ENCODE data around the gene CDKAL1. TPM values are rescaled to one million over a fixed set of nuclear protein-coding genes. Genes with fewer than 3 reads are reported as not detected.

Gene CDKAL1
- total and polyA plus RNA-seq, 2 of the 8 experiments (the other 6 are each of a cell fraction or from before 2014, with no cell fraction given) = 8.4 to 24.6 TPM

- no peaks in the 10 kb centered on the region for H4K20me1 ChIP-seq (replicated peaks in 1 of 2; ENCODE audit: control insufficient read depth in 1 of 2, insufficient read depth in 2 of 2, low read length in 2 of 2)
- WGBS, 2 experiments (ENCODE audit: extremely low coverage in 1 of 2, insufficient coverage in 1 of 2, insufficient read length in 1 of 2, insufficient replicate concordance in 2 of 2, low coverage in 1 of 2, low lambda C conversion rate in 2 of 2, missing lambda C conversion rate in 1 of 2) = 90% methylated on average over 4 of the region's 4 CpGs; no CpG with 5 or more reads in 1 of the 2 experiments
- ChIA-PET CTCF (ENCODE audit: partially characterized antibody) (no interaction called here), POLR2A (ENCODE audit: partially characterized antibody) (no interaction called here)
- no peak overlapping the region for H3K4me3 ChIP-seq (ENCODE audit: extremely low read depth in 1 of 4, insufficient read depth in 2 of 4, low read depth in 3 of 4, low read length in 4 of 4)
- H2BK20ac ChIP-seq (ENCODE audit: low read length) = no peak overlapping the region
- no peak for DNase-seq (ENCODE audit: low read depth in 1 of 2, low spot score in 2 of 2)
- no peaks in the 10 kb centered on the region for H3K23me2 ChIP-seq (ENCODE audit: low read depth, low read length)
- H2AFZ ChIP-seq (ENCODE audit: low read length) = no peak overlapping the region
- H4K91ac ChIP-seq (replicated peaks; ENCODE audit: insufficient read length, low read length) = no peak overlapping the region
- H3K27me3 ChIP-seq (replicated peaks in 1 of 4; ENCODE audit: control insufficient read depth in 3 of 4, extremely low read depth in 1 of 4, insufficient read depth in 3 of 4, low read length in 3 of 4) = no peaks in the 10 kb centered on the region
- no peak overlapping the region for H3K14ac ChIP-seq (ENCODE audit: insufficient read length)
- no peak overlapping the region for H4K8ac ChIP-seq (ENCODE audit: extremely low read depth, insufficient read depth, low read length)
- no peak for FAIRE-seq
- H3K4ac ChIP-seq (replicated peaks; ENCODE audit: insufficient read length, low read depth, low read length) = no peak overlapping the region
- H3K27ac ChIP-seq (ENCODE audit: low read depth, low read length) = no peak overlapping the region
- H2BK12ac ChIP-seq (ENCODE audit: low read depth, low read length) = no peak overlapping the region
- H3K23ac ChIP-seq (ENCODE audit: insufficient read length) = no peak overlapping the region
- H3K79me1 ChIP-seq (ENCODE audit: low read depth, low read length) = no peaks in the 10 kb centered on the region
- H3K4me1 ChIP-seq (replicated peaks in 1 of 4; ENCODE audit: control insufficient read depth in 3 of 4, insufficient read depth in 4 of 4, low read length in 3 of 4) = peaks cover 0 to 2% (median 0%) of the 10 kb centered on the region in 4 experiments; a peak in 3 of 7 replicates
- H3K36me3 ChIP-seq (ENCODE audit: control insufficient read depth in 2 of 4, insufficient read depth in 4 of 4, low read length in 3 of 4) = no peaks in the 10 kb centered on the region; a peak in 1 of 8 replicates
- H2BK5ac ChIP-seq (ENCODE audit: low read depth, low read length) = no peak overlapping the region
- no peak overlapping the region for H2BK15ac ChIP-seq (ENCODE audit: low read length)
- no peak overlapping the region for H3K56ac ChIP-seq (replicated peaks; ENCODE audit: insufficient read length, low read depth, low read length)
- H4K5ac ChIP-seq (ENCODE audit: insufficient read length, low read depth, low read length) = no peak overlapping the region
- no peaks in the 10 kb centered on the region for H3K79me2 ChIP-seq (ENCODE audit: control insufficient read depth in 1 of 2, insufficient read depth in 2 of 2, low read length in 2 of 2)
- no peak overlapping the region for H3K9ac ChIP-seq (replicated peaks in 1 of 4; ENCODE audit: extremely low read depth in 1 of 4, low read depth in 3 of 4, low read length in 3 of 4)
- no peak overlapping the region for H3K18ac ChIP-seq (ENCODE audit: extremely low read depth, low read length)
- H2BK120ac ChIP-seq (replicated peaks; ENCODE audit: low read depth, low read length) = no peak overlapping the region
- no peaks in the 10 kb centered on the region for H3K9me3 ChIP-seq (ENCODE audit: insufficient read depth in 2 of 2, low read depth in 1 of 2, low read length in 1 of 2)
- H2AK5ac ChIP-seq (ENCODE audit: low read depth, low read length) = no peak overlapping the region
- H3K4me2 ChIP-seq (ENCODE audit: insufficient read depth in 1 of 2, low read depth in 2 of 2, low read length in 2 of 2) = no peak overlapping the region
- no peak for TF ChIP-seq BACH1 (IDR thresholded peaks at IDR 0.05; ENCODE audit: low read length)
- TF ChIP-seq JUN (IDR thresholded peaks at IDR 0.05; ENCODE audit: low read depth, low read length) = no peak
- no peak for TF ChIP-seq SP1 (IDR thresholded peaks at IDR 0.05; ENCODE audit: low read depth, low read length)
- TF ChIP-seq NRF1 (IDR thresholded peaks at IDR 0.05; ENCODE audit: low read depth, low read length) = no peak
- no peak for TF ChIP-seq CTBP2 (IDR thresholded peaks at IDR 0.05; ENCODE audit: borderline replicate concordance, insufficient read depth, insufficient read length, low read length)
- no peak for TF ChIP-seq CTCF (IDR thresholded peaks at IDR 0.05; ENCODE audit: control extremely low read depth in 1 of 3, insufficient read depth in 1 of 3, low read depth in 1 of 3, low read length in 3 of 3)
- no peak for TF ChIP-seq RAD21 (IDR thresholded peaks at IDR 0.05 in 1 of 2, conservative IDR thresholded peaks at IDR 0.05 in 1 of 2; ENCODE audit: low read depth in 2 of 2, low read length in 2 of 2)
- no peak for TF ChIP-seq POLR2A (IDR thresholded peaks at IDR 0.05; ENCODE audit: control extremely low read depth in 1 of 2, low read depth in 2 of 2, low read length in 2 of 2)
- TF ChIP-seq RBBP5 (IDR thresholded peaks at IDR 0.05; ENCODE audit: borderline replicate concordance, low read depth, low read length) = no peak
- no peak for TF ChIP-seq SIRT6 (IDR thresholded peaks at IDR 0.05; ENCODE audit: low read length)
- TF ChIP-seq RFX5 (IDR thresholded peaks at IDR 0.05; ENCODE audit: borderline replicate concordance, low read depth, low read length) = no peak
- TF ChIP-seq ATF3 (IDR thresholded peaks at IDR 0.05; ENCODE audit: insufficient read depth, low read depth, low read length) = no peak
These were observed 229.0 kb downstream of the CDKAL1 start for GRCh38 chr6:20763296-20763695.

All from H1 (cell line).